ENCODE data around the gene ANXA1.

ANXA1 gene

GRCh38 chr9:73210886-73211666, 59.4 kb downstream of the ANXA1 start:
- DNase-seq (ENCODE audit: low spot score): no peak

- no peak for DNase-seq (ENCODE audit: low spot score)
These were observed 61.6 kb downstream of the ANXA1 start for GRCh38 chr9:73213300-73213699.

- no peak for DNase-seq (ENCODE audit: low spot score)
These were observed 63.6 kb downstream of the ANXA1 start for GRCh38 chr9:73215249-73215648.

GRCh38 chr9:73216100-73216499, 64.4 kb downstream of the ANXA1 start:
- DNase-seq (ENCODE audit: low spot score): no peak

All from HuH-7.5 (cell line).